ENCODE results near the gene EPS8L1. TPM values are rescaled to one million over a fixed set of nuclear protein-coding genes. Genes with fewer than 3 reads are reported as not detected.

EPS8L1 gene
- total RNA-seq, 1 experiment from 2014 or later: 10.2 TPM

GRCh38 chr19:55082020-55082851, 6.6 kb downstream of the EPS8L1 start:
- Histone ChIP-seq H3K9me3 (ENCODE audit: low read depth, low read length, poor library complexity, severe bottlenecking) (no peaks in the 10 kb centered on the region), H3K27me3 (replicated peaks; ENCODE audit: insufficient read depth, low read depth, low read length, poor library complexity) (peaks cover 10% of the 10 kb centered on the region), H3K4me3 (ENCODE audit: low read depth, low read length, poor library complexity, severe bottlenecking) (peak overlapping the region; percentile 17), H3K36me3 (ENCODE audit: insufficient read depth, low read length, poor library complexity, severe bottlenecking) (no peaks in the 10 kb centered on the region), H3K4me1 (ENCODE audit: insufficient read depth, low read length, poor library complexity, severe bottlenecking) (peaks cover 19% of the 10 kb centered on the region), H3K27ac (ENCODE audit: low read depth, low read length, poor library complexity, severe bottlenecking) (no peak overlapping the region)
- POLR2A ChIA-PET (ENCODE audit: low non-redundant PET): no interaction called here
- CTCF ChIA-PET: no interaction called here
- TF ChIP-seq, protein P1, sequence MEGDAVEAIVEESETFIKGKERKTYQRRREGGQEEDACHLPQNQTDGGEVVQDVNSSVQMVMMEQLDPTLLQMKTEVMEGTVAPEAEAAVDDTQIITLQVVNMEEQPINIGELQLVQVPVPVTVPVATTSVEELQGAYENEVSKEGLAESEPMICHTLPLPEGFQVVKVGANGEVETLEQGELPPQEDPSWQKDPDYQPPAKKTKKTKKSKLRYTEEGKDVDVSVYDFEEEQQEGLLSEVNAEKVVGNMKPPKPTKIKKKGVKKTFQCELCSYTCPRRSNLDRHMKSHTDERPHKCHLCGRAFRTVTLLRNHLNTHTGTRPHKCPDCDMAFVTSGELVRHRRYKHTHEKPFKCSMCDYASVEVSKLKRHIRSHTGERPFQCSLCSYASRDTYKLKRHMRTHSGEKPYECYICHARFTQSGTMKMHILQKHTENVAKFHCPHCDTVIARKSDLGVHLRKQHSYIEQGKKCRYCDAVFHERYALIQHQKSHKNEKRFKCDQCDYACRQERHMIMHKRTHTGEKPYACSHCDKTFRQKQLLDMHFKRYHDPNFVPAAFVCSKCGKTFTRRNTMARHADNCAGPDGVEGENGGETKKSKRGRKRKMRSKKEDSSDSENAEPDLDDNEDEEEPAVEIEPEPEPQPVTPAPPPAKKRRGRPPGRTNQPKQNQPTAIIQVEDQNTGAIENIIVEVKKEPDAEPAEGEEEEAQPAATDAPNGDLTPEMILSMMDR (conservative IDR thresholded peaks at IDR 0.05; ENCODE audit: low read depth, low read length): no peak
- no peak for TF ChIP-seq EZH2 (IDR thresholded peaks at IDR 0.05; ENCODE audit: borderline replicate concordance, low read depth, low read length, poor library complexity, severe bottlenecking)
- BruUV-seq (replicated peaks): no TSS peak
- intact Hi-C loops (cut with micrococcal nuclease; ENCODE audit: unreplicated experiment): no loop called here
- peak; percentile 80 for DNase-seq (ENCODE audit: low spot score)

- Histone ChIP-seq H3K4me1 (ENCODE audit: insufficient read depth, low read length, poor library complexity, severe bottlenecking) (peaks cover 27% of the 10 kb centered on the region), H3K36me3 (ENCODE audit: insufficient read depth, low read length, poor library complexity, severe bottlenecking) (no peaks in the 10 kb centered on the region), H3K27ac (ENCODE audit: low read depth, low read length, poor library complexity, severe bottlenecking) (no peak overlapping the region), H3K27me3 (replicated peaks; ENCODE audit: insufficient read depth, low read depth, low read length, poor library complexity) (peaks cover 10% of the 10 kb centered on the region), H3K4me3 (ENCODE audit: low read depth, low read length, poor library complexity, severe bottlenecking) (no peak overlapping the region), H3K9me3 (ENCODE audit: low read depth, low read length, poor library complexity, severe bottlenecking) (no peaks in the 10 kb centered on the region)
- no peak for TF ChIP-seq EZH2 (IDR thresholded peaks at IDR 0.05; ENCODE audit: borderline replicate concordance, low read depth, low read length, poor library complexity, severe bottlenecking)
- TF ChIP-seq, protein P1 (conservative IDR thresholded peaks at IDR 0.05; ENCODE audit: low read depth, low read length): no peak
- ChIA-PET POLR2A (ENCODE audit: low non-redundant PET) (interaction anchor here (0.6 kb wide), 1 partner anchor 400 kb away, joined by 3 read pairs; no protein-coding TSS in a partner anchor), CTCF (no interaction called here)
- no TSS peak for BruUV-seq (replicated peaks)
- DNase-seq (ENCODE audit: low spot score): no peak
- intact Hi-C loops (cut with micrococcal nuclease; ENCODE audit: unreplicated experiment): no loop called here
These were observed 7.6 kb downstream of the EPS8L1 start for GRCh38 chr19:55083004-55083850.

- ChIA-PET CTCF (interaction anchor here (1.3 kb wide), 1 partner anchor 21 kb away, joined by 4 read pairs; the partner anchor contains the start of gene RDH13), POLR2A (ENCODE audit: low non-redundant PET) (no interaction called here)
- DNase-seq (ENCODE audit: low spot score): no peak
- Histone ChIP-seq H3K36me3 (ENCODE audit: insufficient read depth, low read length, poor library complexity, severe bottlenecking) (no peaks in the 10 kb centered on the region), H3K9me3 (ENCODE audit: low read depth, low read length, poor library complexity, severe bottlenecking) (no peaks in the 10 kb centered on the region), H3K27ac (ENCODE audit: low read depth, low read length, poor library complexity, severe bottlenecking) (no peak overlapping the region), H3K4me3 (ENCODE audit: low read depth, low read length, poor library complexity, severe bottlenecking) (no peak overlapping the region), H3K27me3 (replicated peaks; ENCODE audit: insufficient read depth, low read depth, low read length, poor library complexity) (peaks cover 10% of the 10 kb centered on the region), H3K4me1 (ENCODE audit: insufficient read depth, low read length, poor library complexity, severe bottlenecking) (peaks cover 29% of the 10 kb centered on the region)
- TF ChIP-seq EZH2 (IDR thresholded peaks at IDR 0.05; ENCODE audit: borderline replicate concordance, low read depth, low read length, poor library complexity, severe bottlenecking): no peak
- TF ChIP-seq, protein P1 (conservative IDR thresholded peaks at IDR 0.05; ENCODE audit: low read depth, low read length): no peak
- intact Hi-C loops (cut with micrococcal nuclease; ENCODE audit: unreplicated experiment): no loop called here
- no TSS peak for BruUV-seq (replicated peaks)
These were observed 8.7 kb downstream of the EPS8L1 start for GRCh38 chr19:55084416-55084815.
